Mesothelial cell of epicardium (in vitro differentiated cells): Measurements from ENCODE around the gene SPIN1. TPM values are rescaled to one million over a fixed set of nuclear protein-coding genes. Genes with fewer than 3 reads are reported as not detected.

Experiments used
- DNase-seq, 2 experiments: peaks; one replicate each; pipeline ENCODE4 v3.0.0; 2021; ENCODE audit warnings: low spot score in 2 of 2; ENCODE audit not compliant: unreplicated experiment in 2 of 2
- H3K27ac Mint-ChIP-seq: 2 replicates; pipeline ENCODE4 v1.8.0; 2021; ENCODE audit warnings: mixed read lengths
- H3K27me3 Mint-ChIP-seq: 2 replicates; pipeline ENCODE4 v1.8.0; 2021; ENCODE audit warnings: low read depth, mixed read lengths
- H3K36me3 Mint-ChIP-seq: 2 replicates; pipeline ENCODE4 v1.8.0; 2021; ENCODE audit warnings: mixed read lengths
- H3K4me1 Mint-ChIP-seq: 2 replicates; pipeline ENCODE4 v1.8.0; 2021; ENCODE audit warnings: mixed read lengths
- H3K4me3 Mint-ChIP-seq: 2 replicates; pipeline ENCODE4 v1.8.0; 2021; ENCODE audit warnings: mild to moderate bottlenecking, moderate library complexity, mixed read lengths
- H3K9me3 Mint-ChIP-seq: 2 replicates; pipeline ENCODE4 v1.8.0; 2021; ENCODE audit warnings: mixed read lengths
- CTCF ChIP-seq: fragments of 200-600 bp; sonication (generic); IDR thresholded peaks from one replicate; pipeline ENCODE4 v1.5.0; 2021; ENCODE audit warnings: antibody characterized with exemption; ENCODE audit not compliant: unreplicated experiment
- total RNA-seq: library from RNA; stranded (reverse); gene quantifications from 3 replicates; pipeline ENCODE4 v1.2.1, GENCODE V29; 2021

SPIN1 gene
- total RNA-seq, 1 donor from 2014 or later: 181 TPM

- H3K4me3 Mint-ChIP-seq: no peak overlapping the region
- peaks cover 16% of the 10 kb centered on the region for H3K4me1 Mint-ChIP-seq
- H3K27me3 Mint-ChIP-seq: no peaks in the 10 kb centered on the region
- no peaks in the 10 kb centered on the region for H3K36me3 Mint-ChIP-seq
- TF ChIP-seq CTCF: no peak
- no peaks in the 10 kb centered on the region for H3K9me3 Mint-ChIP-seq
- peak overlapping the region; percentile 68 for H3K27ac Mint-ChIP-seq
- no peak for DNase-seq
Measured at GRCh38 chr9:88502552-88503034, 114.3 kb downstream of the SPIN1 start.

GRCh38 chr9:88503081-88503844, 115.0 kb downstream of the SPIN1 start:
- no peak for TF ChIP-seq CTCF
- H3K9me3 Mint-ChIP-seq: no peaks in the 10 kb centered on the region
- H3K4me1 Mint-ChIP-seq: peaks cover 16% of the 10 kb centered on the region
- H3K27me3 Mint-ChIP-seq: no peaks in the 10 kb centered on the region
- H3K27ac Mint-ChIP-seq: peak overlapping the region; percentile 68
- DNase-seq: no peak
- H3K36me3 Mint-ChIP-seq: no peaks in the 10 kb centered on the region
- H3K4me3 Mint-ChIP-seq: no peak overlapping the region

- Mint-ChIP-seq H3K27ac (no peak overlapping the region), H3K9me3 (peaks cover 5% of the 10 kb centered on the region), H3K27me3 (no peaks in the 10 kb centered on the region), H3K36me3 (no peaks in the 10 kb centered on the region), H3K4me1 (peaks cover 16% of the 10 kb centered on the region), H3K4me3 (no peak overlapping the region)
- TF ChIP-seq CTCF: no peak
- DNase-seq: no peak
Measured at GRCh38 chr9:88503845-88504764, 115.9 kb downstream of the SPIN1 start.

DNA sequence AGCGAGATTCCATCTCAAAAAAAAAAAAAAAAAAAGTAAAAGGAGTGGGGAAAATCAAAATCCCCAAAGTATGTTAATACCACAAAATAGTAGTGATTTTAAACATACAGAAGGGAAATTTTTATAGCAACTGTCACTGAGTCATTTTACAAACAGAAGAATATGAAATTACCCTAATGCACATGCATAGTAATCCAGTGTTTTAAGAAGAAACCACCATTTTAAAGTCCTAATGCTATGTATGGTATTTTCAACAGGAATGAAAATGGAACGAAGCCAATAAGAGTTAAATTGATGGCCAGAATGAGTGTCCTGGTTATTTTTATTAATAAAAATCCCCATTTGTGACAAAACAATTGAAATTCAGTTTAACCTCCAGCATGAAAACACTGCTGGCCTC, 120.1 kb downstream of the SPIN1 start:
- Mint-ChIP-seq H3K9me3 (peaks cover 12% of the 10 kb centered on the region), H3K27me3 (peaks cover 1% of the 10 kb centered on the region), H3K4me3 (no peak overlapping the region), H3K36me3 (no peaks in the 10 kb centered on the region), H3K27ac (no peak overlapping the region), H3K4me1 (peaks cover 3% of the 10 kb centered on the region)
- no peak for DNase-seq
- no peak for TF ChIP-seq CTCF

- no peak for DNase-seq
- Mint-ChIP-seq H3K4me3 (no peak overlapping the region), H3K36me3 (no peaks in the 10 kb centered on the region), H3K4me1 (peaks cover 2% of the 10 kb centered on the region), H3K9me3 (peaks cover 12% of the 10 kb centered on the region), H3K27me3 (peaks cover 1% of the 10 kb centered on the region), H3K27ac (no peak overlapping the region)
- TF ChIP-seq CTCF: no peak
Measured at GRCh38 chr9:88511906-88512305, 123.7 kb downstream of the SPIN1 start.
